DOHH2 (cell line): ENCODE data around the gene TRPM3.

Experiments
- H3F3A ChIP-seq: fragments of 200-600 bp; sonication (generic), shearing (Covaris generic); 2 replicates; pipeline ENCODE4 v1.6.0; 2016; ENCODE audit warnings: antibody characterized with exemption, mild to moderate bottlenecking; ENCODE audit not compliant: control insufficient read depth, insufficient read depth
- H3K27ac ChIP-seq: fragments of 200-600 bp; sonication (generic); 2 replicates; pipeline ENCODE4 v1.5.1; 2014; ENCODE audit warnings: low read depth, mild to moderate bottlenecking, low read length, moderate library complexity
- H3K27me3 ChIP-seq: fragments of 200-600 bp; sonication (generic); 2 replicates; pipeline ENCODE4 v1.6.1; 2014; ENCODE audit warnings: mild to moderate bottlenecking, low read length, mixed read lengths; ENCODE audit not compliant: control insufficient read depth
- H3K36me3 ChIP-seq: fragments of 200-600 bp; sonication (generic); 2 replicates; pipeline ENCODE4 v1.6.1; 2014; ENCODE audit warnings: mild to moderate bottlenecking, low read length, moderate library complexity, mixed read lengths; ENCODE audit not compliant: control insufficient read depth
- H3K4me1 ChIP-seq: fragments of 200-600 bp; sonication (generic); 2 replicates; pipeline ENCODE4 v1.6.1; 2014; ENCODE audit warnings: mild to moderate bottlenecking, low read length, mixed read lengths; ENCODE audit not compliant: control insufficient read depth
- H3K4me2 ChIP-seq: fragments of 200-600 bp; sonication (generic); 2 replicates; pipeline ENCODE4 v1.6.0; 2014; ENCODE audit warnings: mild to moderate bottlenecking, low read length, moderate library complexity
- H3K4me3 ChIP-seq: fragments of 200-600 bp; sonication (generic); 2 replicates; pipeline ENCODE4 v1.5.1; 2014; ENCODE audit warnings: mild to moderate bottlenecking, low read length, mixed read lengths
- H3K79me2 ChIP-seq: fragments of 200-600 bp; sonication (generic); 2 replicates; pipeline ENCODE4 v1.6.1; 2014; ENCODE audit warnings: mild to moderate bottlenecking, low read length, mixed read lengths; ENCODE audit not compliant: control insufficient read depth
- H3K9me2 ChIP-seq: fragments of 200-600 bp; sonication (generic); replicated peaks from 2 replicates; pipeline ENCODE4 v1.6.1; 2014; ENCODE audit warnings: mild to moderate bottlenecking, low read length, mixed read lengths; ENCODE audit not compliant: control insufficient read depth
- H3K9me3 ChIP-seq: fragments of 200-600 bp; sonication (generic); 2 replicates; pipeline ENCODE4 v1.6.1; 2014; ENCODE audit warnings: antibody characterized with exemption, low read length, mixed read lengths; ENCODE audit not compliant: control insufficient read depth, insufficient read depth
- H4K20me1 ChIP-seq: fragments of 200-600 bp; sonication (generic); 2 replicates; pipeline ENCODE4 v1.6.0; 2014; ENCODE audit warnings: low read depth, mild to moderate bottlenecking, antibody characterized with exemption, low read length, moderate library complexity; ENCODE audit not compliant: control insufficient read depth, insufficient read depth
- EZH2phosphoT487 ChIP-seq: fragments of 200-600 bp; sonication (generic); IDR thresholded peaks from 2 replicates; pipeline ENCODE4 v1.6.1; 2017; ENCODE audit warnings: borderline replicate concordance, mild to moderate bottlenecking, antibody characterized with exemption, low read length, moderate library complexity, mixed read lengths
- TF ChIP-seq, protein P1 (sequence below): fragments of 200-600 bp; sonication (generic); IDR thresholded peaks from one replicate; pipeline ENCODE4 v1.5.1; 2014; ENCODE audit warnings: antibody characterized with exemption, mild to moderate bottlenecking, low read depth, low read length; ENCODE audit not compliant: poor library complexity, severe bottlenecking

TRPM3 gene

DNA sequence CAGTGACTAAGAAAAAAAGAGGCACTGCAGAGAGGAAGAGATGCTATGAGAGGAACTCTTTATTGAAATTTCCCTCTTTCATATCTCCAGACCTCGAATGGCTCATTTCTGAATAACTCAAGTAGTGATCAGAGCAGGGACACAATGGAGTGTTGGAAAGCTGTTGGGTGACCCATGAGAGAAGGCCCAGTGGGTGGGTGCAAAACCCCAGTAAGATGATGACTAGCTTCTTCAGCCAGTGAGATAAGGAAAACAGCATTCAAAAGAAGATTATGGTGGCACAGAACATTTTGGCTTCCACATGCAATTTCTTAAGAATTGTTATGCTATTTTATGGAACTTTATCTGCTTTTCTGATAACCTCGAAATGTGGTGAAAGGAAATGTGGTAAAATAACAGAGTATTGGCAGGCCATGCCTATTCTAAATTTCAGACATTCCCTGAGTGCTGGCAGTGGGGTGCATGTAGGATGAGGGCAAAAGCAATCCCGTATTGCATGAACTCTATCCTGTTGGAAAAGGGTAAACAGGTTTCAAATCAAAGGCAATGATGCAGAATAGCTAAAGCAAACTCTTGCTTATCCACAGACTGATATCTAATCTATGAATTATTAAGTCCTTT lies 579.0 kb downstream of the TRPM3 start:
- TF ChIP-seq, protein P1, sequence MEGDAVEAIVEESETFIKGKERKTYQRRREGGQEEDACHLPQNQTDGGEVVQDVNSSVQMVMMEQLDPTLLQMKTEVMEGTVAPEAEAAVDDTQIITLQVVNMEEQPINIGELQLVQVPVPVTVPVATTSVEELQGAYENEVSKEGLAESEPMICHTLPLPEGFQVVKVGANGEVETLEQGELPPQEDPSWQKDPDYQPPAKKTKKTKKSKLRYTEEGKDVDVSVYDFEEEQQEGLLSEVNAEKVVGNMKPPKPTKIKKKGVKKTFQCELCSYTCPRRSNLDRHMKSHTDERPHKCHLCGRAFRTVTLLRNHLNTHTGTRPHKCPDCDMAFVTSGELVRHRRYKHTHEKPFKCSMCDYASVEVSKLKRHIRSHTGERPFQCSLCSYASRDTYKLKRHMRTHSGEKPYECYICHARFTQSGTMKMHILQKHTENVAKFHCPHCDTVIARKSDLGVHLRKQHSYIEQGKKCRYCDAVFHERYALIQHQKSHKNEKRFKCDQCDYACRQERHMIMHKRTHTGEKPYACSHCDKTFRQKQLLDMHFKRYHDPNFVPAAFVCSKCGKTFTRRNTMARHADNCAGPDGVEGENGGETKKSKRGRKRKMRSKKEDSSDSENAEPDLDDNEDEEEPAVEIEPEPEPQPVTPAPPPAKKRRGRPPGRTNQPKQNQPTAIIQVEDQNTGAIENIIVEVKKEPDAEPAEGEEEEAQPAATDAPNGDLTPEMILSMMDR, result no peak
- TF ChIP-seq EZH2phosphoT487, result no peak
- no peaks in the 10 kb centered on the region for H3K36me3 ChIP-seq
- H3K79me2 ChIP-seq, result no peaks in the 10 kb centered on the region
- no peak overlapping the region for H3K4me2 ChIP-seq
- H3K9me2 ChIP-seq, result no peaks in the 10 kb centered on the region
- no peak overlapping the region for H3K27ac ChIP-seq
- H3K9me3 ChIP-seq, result no peaks in the 10 kb centered on the region
- no peaks in the 10 kb centered on the region for H4K20me1 ChIP-seq
- no peaks in the 10 kb centered on the region for H3F3A ChIP-seq
- H3K4me3 ChIP-seq, result no peak overlapping the region
- no peaks in the 10 kb centered on the region; the same call in 1 of the 2 replicates for H3K27me3 ChIP-seq
- no peaks in the 10 kb centered on the region for H3K4me1 ChIP-seq

DNA sequence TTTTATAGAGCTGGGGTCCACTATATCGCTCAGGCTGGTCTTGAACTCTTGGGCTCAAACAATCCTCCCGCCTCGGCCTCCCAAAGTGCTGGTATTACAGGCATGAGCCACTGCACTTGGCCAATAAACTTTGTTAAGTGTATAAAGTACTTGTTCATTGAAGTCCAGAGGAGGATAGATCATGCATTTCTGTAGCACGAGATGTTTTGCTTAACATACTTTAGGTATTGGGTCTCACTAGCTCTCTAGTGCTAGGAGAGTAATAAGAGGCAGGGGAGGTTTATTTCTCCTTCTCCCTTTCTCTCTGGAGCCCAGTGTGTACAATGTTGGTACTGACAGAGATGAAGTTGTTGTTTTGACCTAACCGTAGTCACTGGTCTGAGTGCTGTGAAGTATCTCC lies 581.4 kb downstream of the TRPM3 start:
- H3K79me2 ChIP-seq, result no peaks in the 10 kb centered on the region
- TF ChIP-seq, protein P1, result no peak
- TF ChIP-seq EZH2phosphoT487, result no peak

DNA sequence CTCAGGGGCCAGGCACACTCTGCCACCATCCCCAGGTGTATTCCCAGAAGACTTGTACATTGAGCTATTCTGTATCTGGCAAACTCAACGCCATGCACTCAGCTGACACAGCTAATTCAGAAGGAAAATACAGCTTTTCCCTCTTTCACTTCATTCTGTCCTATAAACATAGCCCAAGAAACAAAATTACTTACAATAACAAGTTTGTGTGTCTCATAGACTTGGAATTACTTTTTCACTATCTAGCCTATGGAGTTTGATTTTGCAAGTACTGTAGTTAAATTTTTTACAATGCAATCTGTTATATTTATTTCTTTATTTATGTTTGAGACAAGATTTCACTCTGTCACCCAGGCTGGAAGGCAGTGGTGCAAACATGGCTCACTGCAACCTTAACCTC lies 581.9 kb downstream of the TRPM3 start:
- H3K4me3 ChIP-seq, result no peak overlapping the region
- H3K27me3 ChIP-seq, result no peaks in the 10 kb centered on the region; the same call in 1 of the 2 replicates
- no peak overlapping the region for H3K27ac ChIP-seq
- H4K20me1 ChIP-seq, result no peaks in the 10 kb centered on the region
- no peak overlapping the region for H3K4me2 ChIP-seq
- no peaks in the 10 kb centered on the region for H3K79me2 ChIP-seq
- TF ChIP-seq EZH2phosphoT487, result no peak
- TF ChIP-seq, protein P1, result no peak
- H3K9me2 ChIP-seq, result no peaks in the 10 kb centered on the region
- H3K36me3 ChIP-seq, result no peaks in the 10 kb centered on the region
- H3K9me3 ChIP-seq, result no peaks in the 10 kb centered on the region
- H3K4me1 ChIP-seq, result no peaks in the 10 kb centered on the region
- no peaks in the 10 kb centered on the region for H3F3A ChIP-seq

More for the DNA sequence above, 581.4 kb downstream of the TRPM3 start:
- H3K27ac ChIP-seq, result no peak overlapping the region
- H4K20me1 ChIP-seq, result no peaks in the 10 kb centered on the region
- no peaks in the 10 kb centered on the region for H3K9me2 ChIP-seq
- no peaks in the 10 kb centered on the region for H3K36me3 ChIP-seq
- no peaks in the 10 kb centered on the region for H3F3A ChIP-seq
- no peak overlapping the region for H3K4me3 ChIP-seq
- H3K4me2 ChIP-seq, result no peak overlapping the region
- no peaks in the 10 kb centered on the region; the same call in 1 of the 2 replicates for H3K27me3 ChIP-seq
- no peaks in the 10 kb centered on the region for H3K4me1 ChIP-seq
- H3K9me3 ChIP-seq, result no peaks in the 10 kb centered on the region
